ENCODE measurements around the gene SNAP91.
"Not testable (repeated sequence)": the region's sequence is repeated elsewhere in the genome, so short reads cannot be mapped to it uniquely, and the experiment has no call there.

The SNAP91 gene

GRCh38 chr6:83558975-83559374, 149.9 kb downstream of the SNAP91 start:
- DNase-seq = no peak
- Histone ChIP-seq H3K9me2 (replicated peaks; ENCODE audit: insufficient read depth, low read length) (no peaks in the 10 kb centered on the region), H3F3A (ENCODE audit: insufficient read depth, low read length) (no peaks in the 10 kb centered on the region), H4K20me1 (ENCODE audit: insufficient read depth, low read length) (no peaks in the 10 kb centered on the region), H3K27ac (ENCODE audit: low read length) (no peak overlapping the region), H2AFZ (ENCODE audit: low read length) (no peak overlapping the region), H3K4me3 (ENCODE audit: low read length) (no peak overlapping the region), H3K4me1 (ENCODE audit: low read length) (no peaks in the 10 kb centered on the region), H3K27me3 (replicated peaks; ENCODE audit: insufficient read depth, low read length) (no peaks in the 10 kb centered on the region), H3K9me3 (replicated peaks; ENCODE audit: insufficient read depth, low read length) (no peaks in the 10 kb centered on the region), H3K79me2 (ENCODE audit: low read length) (no peaks in the 10 kb centered on the region), H3K9ac (ENCODE audit: low read length) (no peak overlapping the region), H3K4me2 (ENCODE audit: low read depth, low read length) (no peak overlapping the region), H3K36me3 (replicated peaks; ENCODE audit: insufficient read depth, low read length) (no peaks in the 10 kb centered on the region)
- TF ChIP-seq EZH2phosphoT487 (IDR thresholded peaks at IDR 0.05; ENCODE audit: low read length) = no peak
- TF ChIP-seq CTCF (IDR thresholded peaks at IDR 0.05; ENCODE audit: low read length) = no peak
- TF ChIP-seq EZH2 (optimal IDR thresholded peaks at IDR 0.05; ENCODE audit: low read depth, low read length) = no peak

GRCh38 chr6:83556871-83557270, 152.0 kb downstream of the SNAP91 start:
- Histone ChIP-seq H3K36me3 (replicated peaks; ENCODE audit: insufficient read depth, low read length) (no peaks in the 10 kb centered on the region), H3K4me1 (ENCODE audit: low read length) (no peaks in the 10 kb centered on the region), H3K9me2 (replicated peaks; ENCODE audit: insufficient read depth, low read length) (no peaks in the 10 kb centered on the region), H3K79me2 (ENCODE audit: low read length) (no peaks in the 10 kb centered on the region), H3K4me3 (ENCODE audit: low read length) (no peak overlapping the region), H3K4me2 (ENCODE audit: low read depth, low read length) (no peak overlapping the region), H3K9me3 (replicated peaks; ENCODE audit: insufficient read depth, low read length) (no peaks in the 10 kb centered on the region), H4K20me1 (ENCODE audit: insufficient read depth, low read length) (no peaks in the 10 kb centered on the region), H3K27ac (ENCODE audit: low read length) (no peak overlapping the region), H2AFZ (ENCODE audit: low read length) (no peak overlapping the region), H3K27me3 (replicated peaks; ENCODE audit: insufficient read depth, low read length) (no peaks in the 10 kb centered on the region), H3K9ac (ENCODE audit: low read length) (no peak overlapping the region), H3F3A (ENCODE audit: insufficient read depth, low read length) (no peaks in the 10 kb centered on the region)
- TF ChIP-seq EZH2 (optimal IDR thresholded peaks at IDR 0.05; ENCODE audit: low read depth, low read length) (no peak), CTCF (IDR thresholded peaks at IDR 0.05; ENCODE audit: low read length) (no peak), EZH2phosphoT487 (IDR thresholded peaks at IDR 0.05; ENCODE audit: low read length) (no peak)
- DNase-seq = no peak

DNA sequence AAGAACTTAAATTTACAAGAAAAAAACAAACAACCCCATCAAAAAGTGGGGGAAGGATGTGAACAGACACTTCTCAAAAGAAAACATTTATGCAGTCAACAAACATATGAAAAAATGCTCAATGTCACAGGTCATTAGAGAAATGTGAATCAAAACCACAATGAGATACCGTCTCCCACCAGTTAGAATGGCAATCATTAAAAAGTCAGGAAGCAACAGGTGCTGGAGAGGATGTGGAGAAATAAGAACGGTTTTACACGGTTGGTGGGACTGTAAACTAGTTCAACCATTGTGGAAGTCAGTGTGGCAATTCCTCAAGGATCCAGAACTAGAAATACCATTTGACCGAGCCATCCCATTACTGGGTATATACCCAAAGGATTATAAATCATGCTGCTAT, 157.2 kb downstream of the SNAP91 start:
- not testable (repeated sequence) for H3F3A ChIP-seq (ENCODE audit: insufficient read depth, low read length); H3K36me3 ChIP-seq (replicated peaks; ENCODE audit: insufficient read depth, low read length); H3K9ac ChIP-seq (ENCODE audit: low read length); H3K79me2 ChIP-seq (ENCODE audit: low read length); H4K20me1 ChIP-seq (ENCODE audit: insufficient read depth, low read length); H3K9me3 ChIP-seq (replicated peaks; ENCODE audit: insufficient read depth, low read length); H3K27ac ChIP-seq (ENCODE audit: low read length); H3K4me2 ChIP-seq (ENCODE audit: low read depth, low read length); H3K4me3 ChIP-seq (ENCODE audit: low read length); DNase-seq; H3K9me2 ChIP-seq (replicated peaks; ENCODE audit: insufficient read depth, low read length); H3K4me1 ChIP-seq (ENCODE audit: low read length); H3K27me3 ChIP-seq (replicated peaks; ENCODE audit: insufficient read depth, low read length); H2AFZ ChIP-seq (ENCODE audit: low read length)

DNA sequence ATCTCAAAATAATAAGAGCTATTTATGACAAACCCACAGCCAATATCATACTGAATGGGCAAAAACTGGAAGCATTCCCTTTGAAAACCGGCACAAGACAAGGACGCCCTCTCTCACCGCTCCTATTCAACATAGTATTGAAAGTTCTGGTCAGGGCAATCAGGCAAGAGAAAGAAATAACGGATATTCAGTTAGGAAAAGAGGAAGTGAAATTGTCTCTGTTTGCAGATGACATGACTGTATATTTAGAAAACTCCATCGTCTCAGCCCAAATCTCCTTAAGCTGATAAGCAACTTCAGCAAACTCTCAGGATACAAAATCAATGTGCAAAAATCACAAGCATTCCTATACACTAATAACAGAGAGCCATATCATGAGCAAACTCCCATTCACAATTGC, 158.4 kb downstream of the SNAP91 start:
- H3K9me3 ChIP-seq (replicated peaks; ENCODE audit: insufficient read depth, low read length); H4K20me1 ChIP-seq (ENCODE audit: insufficient read depth, low read length); H3K4me2 ChIP-seq (ENCODE audit: low read depth, low read length); H3F3A ChIP-seq (ENCODE audit: insufficient read depth, low read length); DNase-seq; H3K79me2 ChIP-seq (ENCODE audit: low read length); H3K4me1 ChIP-seq (ENCODE audit: low read length); H3K9ac ChIP-seq (ENCODE audit: low read length); H3K4me3 ChIP-seq (ENCODE audit: low read length); H2AFZ ChIP-seq (ENCODE audit: low read length); H3K27me3 ChIP-seq (replicated peaks; ENCODE audit: insufficient read depth, low read length); H3K27ac ChIP-seq (ENCODE audit: low read length); H3K36me3 ChIP-seq (replicated peaks; ENCODE audit: insufficient read depth, low read length); H3K9me2 ChIP-seq (replicated peaks; ENCODE audit: insufficient read depth, low read length): not testable (repeated sequence)

Data from MM.1S (cell line).